Measurements from ENCODE around the gene GLB1L2.

The GLB1L2 gene

DNA sequence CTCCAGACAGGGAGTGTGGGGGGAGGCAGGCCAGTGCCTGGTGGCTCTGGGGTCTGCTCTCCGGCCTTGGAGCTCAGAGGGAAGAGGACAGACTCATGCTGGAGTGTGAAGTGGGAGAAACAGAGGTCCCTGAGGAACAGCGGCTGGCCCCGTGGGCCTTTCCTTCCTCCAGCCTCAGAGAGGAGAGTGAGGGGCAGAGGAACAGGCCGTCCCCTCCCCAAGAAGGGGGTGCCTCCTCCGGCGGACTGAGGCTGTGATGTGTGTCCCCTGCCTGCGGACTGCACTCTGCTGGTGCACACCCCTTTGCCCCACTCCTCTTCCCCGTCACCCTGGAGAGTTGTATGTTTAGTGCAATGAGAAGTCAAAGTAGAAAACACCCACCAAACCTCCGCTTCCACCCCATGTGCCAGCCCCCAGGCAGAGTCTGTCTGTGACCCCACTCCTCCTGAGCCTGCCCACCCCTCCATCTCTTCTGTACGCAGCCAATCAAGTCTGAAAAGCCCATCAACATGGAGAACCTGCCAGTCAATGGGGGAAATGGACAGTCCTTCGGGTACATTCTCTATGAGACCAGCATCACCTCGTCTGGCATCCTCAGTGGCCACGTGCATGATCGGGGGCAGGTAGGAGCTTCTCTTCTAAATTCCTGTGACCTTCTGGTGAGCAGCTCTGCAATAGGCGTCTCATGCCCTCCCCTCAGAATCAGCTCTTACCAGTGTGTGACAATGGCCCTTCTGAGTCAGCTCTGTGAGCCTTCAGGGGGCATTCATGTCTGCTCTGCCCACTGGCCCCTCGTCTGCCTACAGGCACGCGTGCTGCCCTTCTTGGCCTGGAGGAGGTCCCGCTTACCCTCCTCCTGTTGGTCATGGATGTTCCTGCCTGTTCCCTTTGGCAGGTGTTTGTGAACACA lies 39.0 kb downstream of the GLB1L2 start:
- no peak for DNase-seq

DNA sequence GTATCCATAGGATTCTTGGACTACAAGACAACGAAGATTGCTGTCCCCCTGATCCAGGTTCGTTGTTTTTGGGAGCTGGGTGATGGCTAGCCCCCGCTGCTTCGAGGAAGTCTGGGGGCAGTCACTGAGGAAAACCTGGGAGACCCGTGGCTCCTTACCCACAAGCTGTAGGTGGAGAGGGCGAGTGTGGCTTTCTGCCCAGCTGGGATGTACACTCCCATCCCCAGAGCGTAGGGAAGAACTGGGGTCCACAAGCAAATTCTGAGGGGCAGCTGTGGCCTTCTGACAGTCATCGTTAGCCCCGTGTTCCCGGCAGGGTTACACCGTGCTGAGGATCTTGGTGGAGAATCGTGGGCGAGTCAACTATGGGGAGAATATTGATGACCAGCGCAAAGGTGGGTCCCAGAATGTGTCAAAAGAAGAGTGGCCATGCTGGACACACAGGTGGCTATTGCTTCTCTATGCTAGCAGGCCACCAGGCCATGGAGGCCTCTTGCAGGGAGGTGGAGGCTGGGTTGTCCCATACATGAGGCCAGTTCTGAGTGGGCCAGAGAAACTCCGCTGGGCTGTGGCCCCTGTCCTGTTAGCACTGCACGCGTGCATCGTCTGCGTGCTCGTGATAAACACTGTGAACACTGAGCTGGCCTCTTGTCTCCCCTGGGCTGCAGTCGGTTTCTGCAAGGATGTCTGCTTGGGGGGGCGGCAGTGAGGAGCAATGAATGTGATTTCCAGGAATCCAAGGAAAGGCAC lies 39.8 kb downstream of the GLB1L2 start:
- no peak for DNase-seq

DNA sequence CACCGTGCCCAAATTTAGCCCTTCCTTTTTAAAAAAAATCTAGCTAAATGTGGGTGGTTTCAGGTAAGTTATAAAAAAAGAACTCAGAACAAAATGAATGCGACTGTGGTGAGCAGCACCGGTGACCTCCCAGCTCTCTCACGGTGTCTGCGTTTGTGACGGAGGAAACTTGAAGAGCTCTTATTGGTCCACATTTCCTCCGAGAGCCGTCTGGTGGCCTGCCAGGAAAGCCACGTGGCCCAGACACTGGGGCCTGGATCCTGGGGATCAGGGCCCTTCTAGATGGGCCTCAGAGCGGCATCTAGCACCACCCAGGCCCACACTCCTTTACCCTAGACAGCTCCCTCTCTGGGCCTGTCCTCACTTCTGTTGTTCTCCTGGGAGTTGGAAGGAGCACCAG lies 40.7 kb downstream of the GLB1L2 start:
- no peak for DNase-seq

DNA sequence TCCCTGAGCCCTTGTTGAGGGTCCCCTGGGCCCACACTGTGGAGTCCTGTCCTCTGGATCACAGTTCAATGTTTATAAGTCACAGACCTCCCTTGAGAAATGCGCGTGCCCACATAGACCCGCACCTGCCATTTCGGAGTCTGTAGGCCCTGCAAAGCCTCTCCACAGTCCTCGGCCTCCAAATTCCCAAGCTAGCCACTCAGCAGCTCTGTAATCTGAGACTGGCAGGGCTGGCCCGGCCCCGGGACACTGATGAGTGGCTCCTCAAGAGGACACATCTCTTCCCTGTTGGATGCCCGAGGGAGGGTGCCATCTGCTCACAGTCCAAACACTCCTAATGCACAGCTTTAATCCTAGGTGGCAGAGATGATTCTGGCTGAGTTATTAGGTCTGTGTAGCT lies 41.2 kb downstream of the GLB1L2 start:
- peak; percentile 87 for DNase-seq

DNA sequence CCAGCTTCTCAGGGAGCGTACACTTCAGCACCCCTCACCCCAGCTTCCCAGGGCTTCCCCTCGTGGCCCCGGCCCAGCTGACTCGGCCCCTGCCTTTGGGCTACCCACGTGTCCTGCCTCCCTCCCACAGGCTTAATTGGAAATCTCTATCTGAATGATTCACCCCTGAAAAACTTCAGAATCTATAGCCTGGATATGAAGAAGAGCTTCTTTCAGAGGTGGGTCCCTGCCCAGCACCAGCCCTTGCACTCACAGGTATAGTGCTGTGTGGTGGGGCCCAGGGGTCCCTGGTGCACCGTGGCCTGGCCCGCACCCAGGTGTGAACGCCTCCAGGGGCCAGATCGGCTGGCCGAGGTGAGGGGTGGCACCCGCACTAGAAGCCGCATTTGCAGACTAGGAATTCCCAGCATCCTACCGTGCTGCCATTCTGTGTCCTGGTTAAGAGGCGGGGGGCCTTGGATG lies 41.8 kb downstream of the GLB1L2 start:
- DNase-seq: no peak

DNA sequence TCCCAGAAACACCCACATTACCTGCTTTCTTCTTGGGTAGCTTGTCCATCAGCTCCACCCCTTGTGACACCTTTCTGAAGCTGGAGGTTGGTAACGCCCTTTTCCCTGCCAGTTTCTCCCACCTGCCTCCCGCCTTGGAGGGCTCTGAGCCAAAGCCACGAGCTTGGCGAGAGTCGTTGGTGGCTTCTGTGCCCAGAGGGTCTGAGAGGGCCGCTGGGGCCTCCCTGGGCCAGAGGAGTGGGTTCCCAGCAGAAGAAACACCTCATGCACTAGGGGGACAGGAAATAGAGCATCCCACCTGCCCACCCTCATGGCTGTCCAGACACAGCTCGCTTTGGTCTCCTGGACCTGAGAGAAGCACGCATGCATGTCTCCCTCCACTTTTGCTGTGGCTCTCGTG lies 42.4 kb downstream of the GLB1L2 start:
- no peak for DNase-seq

DNA sequence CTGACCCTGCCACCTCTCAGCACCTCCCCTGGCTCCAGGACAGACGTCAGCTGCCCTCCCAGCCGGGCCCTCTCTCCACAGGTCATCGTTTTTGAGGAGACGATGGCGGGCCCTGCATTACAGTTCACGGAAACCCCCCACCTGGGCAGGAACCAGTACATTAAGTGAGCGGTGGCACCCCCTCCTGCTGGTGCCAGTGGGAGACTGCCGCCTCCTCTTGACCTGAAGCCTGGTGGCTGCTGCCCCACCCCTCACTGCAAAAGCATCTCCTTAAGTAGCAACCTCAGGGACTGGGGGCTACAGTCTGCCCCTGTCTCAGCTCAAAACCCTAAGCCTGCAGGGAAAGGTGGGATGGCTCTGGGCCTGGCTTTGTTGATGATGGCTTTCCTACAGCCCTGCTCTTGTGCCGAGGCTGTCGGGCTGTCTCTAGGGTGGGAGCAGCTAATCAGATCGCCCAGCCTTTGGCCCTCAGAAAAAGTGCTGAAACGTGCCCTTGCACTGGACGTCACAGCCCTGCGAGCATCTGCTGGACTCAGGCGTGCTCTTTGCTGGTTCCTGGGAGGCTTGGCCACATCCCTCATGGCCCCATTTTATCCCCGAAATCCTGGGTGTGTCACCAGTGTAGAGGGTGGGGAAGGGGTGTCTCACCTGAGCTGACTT lies 43.2 kb downstream of the GLB1L2 start:
- DNase-seq: no peak

DNA sequence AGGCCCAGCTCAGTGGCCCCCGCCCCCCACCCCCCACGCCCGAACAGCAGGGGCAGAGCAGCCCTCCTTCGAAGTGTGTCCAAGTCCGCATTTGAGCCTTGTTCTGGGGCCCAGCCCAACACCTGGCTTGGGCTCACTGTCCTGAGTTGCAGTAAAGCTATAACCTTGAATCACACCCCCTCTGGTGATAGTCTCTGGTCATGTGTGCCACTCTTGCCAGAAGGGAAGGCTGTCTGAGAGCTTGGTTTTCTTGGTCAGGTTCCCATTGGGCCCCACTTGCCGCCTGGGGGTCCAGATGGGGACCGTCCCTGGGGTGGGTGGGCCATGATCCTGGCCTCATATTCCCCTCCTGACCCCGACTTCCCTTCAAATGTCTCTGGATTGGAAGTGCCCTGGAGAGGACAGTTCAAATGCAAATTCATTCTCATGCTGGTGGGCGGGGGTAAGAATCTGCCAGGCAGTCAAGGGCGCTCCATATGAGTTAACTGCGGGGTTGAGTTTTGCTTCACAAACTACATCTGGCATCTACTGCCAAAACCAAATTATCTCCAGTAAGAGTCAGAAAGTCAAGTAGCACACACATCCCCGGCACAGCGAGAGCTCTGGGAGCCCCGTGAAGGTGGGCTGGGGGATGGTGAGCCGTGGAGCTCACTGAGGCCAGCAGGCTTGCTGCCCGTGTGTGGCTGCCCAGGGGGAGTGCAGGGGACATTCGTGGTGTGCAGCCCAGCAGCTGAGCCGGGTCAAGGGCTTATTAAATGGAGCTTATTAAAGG lies 44.5 kb downstream of the GLB1L2 start:
- DNase-seq: no peak

DNA sequence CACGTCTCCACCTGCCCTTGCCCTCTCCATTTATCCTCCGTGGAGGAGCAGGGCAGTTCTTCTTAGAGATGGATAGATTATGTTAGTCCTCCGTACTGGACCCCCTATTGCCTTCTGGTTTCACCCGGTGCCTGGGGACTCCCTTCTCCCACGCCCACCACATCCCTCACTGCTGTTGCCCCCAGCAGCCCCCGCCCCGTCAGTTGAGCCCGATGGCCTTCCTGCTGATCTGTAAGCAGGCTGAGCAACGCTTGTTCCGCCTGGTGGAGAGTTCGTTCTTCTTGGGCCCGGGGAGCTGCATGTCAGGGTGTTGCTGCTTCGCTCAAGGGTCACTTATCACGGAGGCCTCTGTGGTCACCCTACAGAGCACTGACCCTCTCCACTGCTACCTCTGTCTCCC lies 46.1 kb downstream of the GLB1L2 start:
- DNase-seq: no peak

DNA sequence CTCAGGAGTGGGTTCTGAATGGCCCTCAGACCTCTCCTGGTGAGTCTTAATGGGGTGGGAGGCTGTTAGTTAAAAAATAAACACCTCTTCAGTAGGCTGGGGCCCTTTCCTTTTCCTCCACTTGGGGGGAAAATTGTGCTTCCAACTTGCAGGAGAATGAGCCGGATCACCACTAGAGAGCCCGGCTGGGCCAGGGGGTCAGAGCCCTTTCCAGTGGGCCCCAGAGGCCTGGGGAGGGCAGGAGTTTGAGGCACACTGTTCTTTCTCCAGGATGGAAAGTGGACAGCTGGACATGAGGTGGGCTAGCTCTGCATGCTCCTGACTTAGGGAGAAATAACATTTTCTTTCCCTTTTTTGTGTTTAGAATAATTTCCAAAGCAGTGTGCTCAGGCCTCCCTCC lies 47.5 kb downstream of the GLB1L2 start:
- no peak for DNase-seq

DNA sequence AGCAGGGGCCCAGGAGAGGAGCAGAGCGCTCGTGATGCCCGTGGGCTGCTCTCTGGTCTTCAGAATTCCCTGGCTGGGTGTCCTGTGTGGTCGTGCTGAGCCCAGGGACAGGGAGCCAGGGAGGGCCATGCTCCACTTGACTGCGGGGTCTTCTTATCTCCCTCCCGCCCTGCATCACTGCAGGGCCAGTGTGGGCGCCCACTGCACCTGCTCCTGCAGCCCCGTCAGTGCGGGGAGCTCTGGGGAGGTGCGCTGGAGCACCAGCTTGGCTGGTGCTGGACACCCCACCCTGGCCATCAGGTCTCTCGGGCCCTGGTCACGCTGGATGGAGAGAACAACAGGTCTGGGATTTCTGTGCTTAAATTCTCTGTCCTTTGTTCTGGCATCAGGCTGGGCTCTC lies 48.4 kb downstream of the GLB1L2 start:
- DNase-seq: no peak

DNA sequence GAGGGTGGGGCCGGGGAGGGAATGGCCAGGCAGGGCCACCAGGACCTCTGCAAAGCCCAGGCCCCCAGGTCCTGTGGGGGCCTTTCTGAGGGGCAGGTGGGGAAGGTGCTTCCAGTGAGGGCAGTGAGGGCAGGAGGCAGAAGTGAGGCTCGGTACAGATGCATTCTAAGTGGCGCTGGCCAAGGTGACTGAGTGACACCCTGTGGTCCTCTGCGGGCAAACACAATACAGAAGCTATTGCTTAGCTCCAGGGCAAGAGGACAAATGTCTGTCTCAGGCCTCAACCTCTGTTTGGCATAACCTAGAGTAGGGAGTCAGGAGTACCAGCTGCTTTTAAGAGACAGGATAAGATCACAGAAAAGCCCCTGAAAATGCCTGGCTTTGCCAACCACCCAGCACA lies 49.0 kb downstream of the GLB1L2 start:
- DNase-seq: no peak

DNA sequence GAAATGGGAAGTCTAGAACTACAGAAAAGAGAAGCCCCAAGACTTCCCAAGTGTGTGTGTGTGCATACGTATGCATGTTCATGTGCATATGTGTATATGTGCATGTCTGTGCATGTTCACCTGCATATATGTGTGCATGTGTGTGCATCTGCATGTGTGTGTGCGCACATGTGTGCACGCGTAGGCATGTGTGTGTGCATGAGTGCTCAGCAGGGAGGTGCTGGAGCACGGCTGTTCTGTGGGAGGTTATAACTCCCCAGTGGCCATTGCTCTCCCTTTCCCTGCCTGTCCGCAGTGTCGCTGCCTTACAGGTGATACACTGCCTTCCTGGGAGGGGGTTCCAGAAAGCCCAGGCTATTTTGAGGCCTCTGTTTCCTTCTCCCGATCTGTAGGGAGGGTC lies 50.5 kb downstream of the GLB1L2 start:
- DNase-seq: no peak

DNA sequence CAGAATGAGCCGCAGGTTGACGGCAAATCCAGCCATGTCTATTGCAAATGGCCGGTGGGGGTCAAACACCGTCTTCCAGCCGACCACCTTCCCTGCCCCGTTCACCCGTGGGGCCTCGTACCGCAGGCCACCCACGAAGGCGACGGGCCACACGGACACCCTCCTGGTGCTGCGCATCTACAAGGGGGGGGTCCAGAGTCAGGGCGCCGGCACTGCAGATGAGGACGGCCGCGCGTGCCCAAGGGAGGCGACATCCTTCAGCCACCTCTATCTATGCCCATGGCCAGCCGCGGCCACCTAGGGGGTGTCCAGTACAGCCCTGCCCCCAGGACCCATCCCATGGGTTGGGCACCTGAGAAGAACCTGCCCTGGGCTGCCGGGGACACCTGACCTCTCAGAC lies 51.0 kb downstream of the GLB1L2 start:
- DNase-seq: no peak

DNA sequence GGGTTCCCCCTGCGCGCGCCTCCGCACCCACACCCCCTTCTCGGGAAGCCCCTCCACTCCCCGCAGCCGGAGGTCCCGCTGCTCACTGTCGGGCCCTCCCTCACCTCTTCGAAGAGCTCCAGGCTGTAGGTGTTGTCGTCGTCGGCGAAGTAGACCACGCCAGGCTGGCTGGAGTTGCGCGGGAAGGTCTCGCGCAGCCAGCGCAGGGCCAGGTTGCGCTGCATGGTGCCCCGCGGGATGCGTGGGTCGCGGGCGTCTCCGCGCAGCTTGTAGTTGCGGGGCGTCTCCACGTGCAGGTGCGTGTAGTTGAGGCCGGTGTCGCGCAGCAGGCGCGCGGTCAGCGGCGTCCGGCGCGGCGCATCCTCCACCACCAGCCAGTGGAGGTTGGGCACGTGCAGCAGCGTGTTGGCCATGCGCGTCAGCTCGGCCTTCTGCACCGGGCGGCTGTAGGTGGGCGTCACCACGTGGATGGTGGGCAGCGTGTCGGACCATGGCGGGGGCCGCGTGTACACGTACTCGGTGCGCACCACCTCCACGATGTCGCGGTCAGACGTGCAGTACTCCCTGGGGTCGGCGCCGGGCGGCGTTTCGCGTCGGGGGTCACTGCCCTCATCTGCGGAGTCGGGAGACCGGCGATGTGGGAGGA lies 51.9 kb downstream of the GLB1L2 start:
- no peak for DNase-seq

DNA sequence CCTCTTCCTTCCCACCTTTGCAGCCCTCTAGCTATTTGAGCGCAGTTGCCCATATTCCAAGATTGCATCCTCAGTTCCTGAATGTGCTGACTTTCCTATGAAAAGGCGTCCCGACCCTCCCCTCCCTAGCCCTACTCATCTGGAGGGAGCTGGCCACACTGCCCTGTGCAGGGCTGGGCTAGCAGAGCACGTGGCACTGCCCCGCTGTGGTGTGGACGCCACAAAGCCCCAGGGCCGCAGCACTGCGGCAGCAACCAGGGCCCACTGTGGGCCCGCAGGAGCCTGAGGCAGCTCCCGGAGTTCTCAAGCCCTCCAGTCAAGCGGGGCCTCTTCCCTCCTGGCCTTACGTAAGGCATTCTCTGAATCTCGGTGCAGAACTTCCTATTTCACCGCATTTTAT lies 52.6 kb downstream of the GLB1L2 start:
- no peak for DNase-seq

DNA sequence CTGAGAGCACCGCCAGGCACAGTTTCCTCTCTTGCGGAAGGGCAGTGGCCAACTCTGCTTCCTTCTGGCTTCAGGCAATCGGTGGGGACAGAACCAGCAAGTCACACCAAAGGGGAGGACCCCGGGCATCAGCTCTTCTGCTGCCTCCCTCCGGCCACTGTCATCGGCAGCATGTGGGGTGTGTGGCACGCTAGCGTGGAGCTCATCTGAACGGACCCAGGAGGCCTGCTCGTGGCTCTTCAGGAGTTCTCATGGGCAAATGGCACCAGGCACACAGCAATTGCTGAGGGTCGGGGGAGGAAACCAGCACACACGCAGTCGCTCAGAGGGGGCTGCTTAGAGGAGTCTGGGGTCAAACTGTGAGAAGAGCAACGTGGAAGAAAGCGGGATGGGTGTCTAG lies 53.4 kb downstream of the GLB1L2 start:
- no peak for DNase-seq

DNA sequence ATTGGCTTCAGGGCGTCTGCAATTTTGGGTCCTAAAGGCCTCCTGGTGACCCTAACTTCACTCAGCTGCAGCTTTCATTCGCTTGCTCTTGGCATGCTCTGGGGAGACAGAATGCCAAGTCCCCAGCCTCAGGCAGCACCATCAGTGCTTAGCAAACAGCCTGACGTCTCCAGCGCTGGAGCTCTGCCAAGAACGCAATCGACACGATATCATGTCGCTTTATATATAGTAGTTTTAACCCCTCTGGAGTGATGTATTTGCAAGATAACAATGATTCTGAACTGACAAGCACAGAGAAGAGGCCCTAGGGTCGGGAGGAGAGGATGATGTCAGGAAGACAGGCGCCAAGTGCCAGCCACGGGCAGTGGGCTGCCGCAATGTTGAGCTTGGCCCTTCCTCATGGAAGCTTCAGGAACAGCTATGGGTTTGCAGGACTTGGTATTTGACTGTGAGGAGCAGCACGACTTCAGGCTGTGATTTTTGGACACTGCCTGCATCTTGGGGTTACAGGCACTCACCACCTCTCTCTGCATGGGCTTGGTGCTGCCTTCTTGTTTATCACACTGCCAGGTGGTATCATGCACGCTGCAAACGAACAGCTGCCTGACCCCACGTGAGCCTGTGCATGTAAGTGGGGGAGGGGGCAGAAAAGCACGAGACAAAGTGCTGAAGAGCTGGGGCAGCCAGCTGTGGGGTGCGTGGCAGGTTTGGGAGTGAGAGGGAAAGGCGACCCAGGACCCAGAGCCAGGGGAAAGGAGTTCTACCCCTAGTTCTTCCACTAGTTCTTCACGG lies 54.2 kb downstream of the GLB1L2 start:
- peak; percentile 98 for DNase-seq

DNA sequence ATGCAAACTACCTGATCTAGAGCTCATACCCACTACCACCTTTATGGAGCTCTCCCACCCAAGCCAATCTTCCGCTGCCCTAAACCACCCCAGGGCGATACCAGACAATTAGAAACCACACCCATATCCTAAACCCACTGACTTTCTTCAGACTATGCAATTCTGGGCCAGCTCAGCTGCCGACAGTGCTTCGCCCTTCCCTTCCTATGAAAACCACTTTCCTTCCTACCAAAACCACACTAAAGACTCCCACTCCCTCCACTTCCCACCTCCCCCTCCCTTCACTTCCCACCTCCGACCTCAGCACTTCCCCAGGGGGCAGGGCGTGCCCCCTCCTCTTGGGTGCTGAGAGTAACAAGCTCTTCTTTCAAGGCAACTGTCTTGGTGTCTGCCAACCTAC lies 55.2 kb downstream of the GLB1L2 start:
- DNase-seq: no peak

DNA sequence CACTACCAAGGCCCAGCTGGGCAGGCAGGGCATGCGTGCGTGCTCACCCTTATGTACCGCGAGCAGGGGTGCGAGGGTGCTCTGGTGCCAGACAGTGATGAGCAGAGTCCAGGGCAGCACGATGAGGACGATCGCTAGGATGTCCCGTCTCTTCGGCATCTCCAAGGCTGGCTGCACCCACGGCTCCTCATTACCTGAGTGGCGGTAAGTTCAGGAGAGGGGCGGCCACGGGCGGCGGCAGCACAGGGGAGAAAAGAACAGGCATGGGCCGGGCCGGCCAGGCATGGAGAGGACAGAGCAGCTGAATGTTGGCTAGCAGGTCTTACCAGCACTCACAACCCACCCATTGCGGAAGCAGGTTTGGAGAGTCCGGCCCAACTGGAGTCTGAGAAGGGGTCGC lies 55.7 kb downstream of the GLB1L2 start:
- no peak for DNase-seq

DNA sequence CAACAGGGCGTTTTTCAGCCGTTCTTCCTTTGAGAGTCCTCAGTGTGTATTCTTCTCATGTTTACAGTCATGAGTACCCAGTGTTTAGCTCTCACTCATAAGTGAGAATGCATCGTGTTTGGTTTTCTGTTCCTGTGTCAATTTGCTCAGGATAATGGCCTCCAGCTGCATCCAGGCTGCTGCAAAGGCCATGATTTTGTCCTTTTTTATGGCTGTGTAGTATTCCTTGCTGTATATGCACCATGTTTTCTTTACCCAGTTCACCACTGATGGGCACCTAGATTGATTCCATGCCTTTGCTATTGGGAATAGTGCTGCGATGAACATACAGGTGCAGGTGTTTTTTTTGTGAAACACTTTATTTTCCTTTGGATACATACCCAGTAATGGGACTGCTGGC lies 56.8 kb downstream of the GLB1L2 start:
- DNase-seq: peak; percentile 43

Measured in NCI-H345 (cell line).